ENCODE measurements around the gene EFHC1. TPM values are rescaled to one million over a fixed set of nuclear protein-coding genes. Genes with fewer than 3 reads are reported as not detected.

The EFHC1 gene
- total RNA-seq, 1 experiment from 2014 or later, result 12.4 TPM

- Histone ChIP-seq H3K9me2 (ENCODE audit: insufficient read depth) (no peaks in the 10 kb centered on the region), H3K36me3 (ENCODE audit: control insufficient read depth in 1 of 2, insufficient read depth in 2 of 2, low read length in 2 of 2) (no peaks in the 10 kb centered on the region), H4K20me1 (ENCODE audit: insufficient read depth) (no peaks in the 10 kb centered on the region), H2AFZ (ENCODE audit: low read depth, low read length, poor library complexity, severe bottlenecking) (no peak overlapping the region), H3K79me2 (ENCODE audit: insufficient read depth, low read length) (no peaks in the 10 kb centered on the region), H3K27me3 (ENCODE audit: insufficient read depth, low read length) (no peaks in the 10 kb centered on the region), H3K9me3 (ENCODE audit: control insufficient read depth in 1 of 2, insufficient read depth in 1 of 2, low read depth in 1 of 2, low read length in 2 of 2) (peaks cover 0 to 9% of the 10 kb centered on the region in 2 experiments; a peak in 1 of 4 replicates), H3K9ac (ENCODE audit: low read length) (no peak overlapping the region), H3K4me1 (ENCODE audit: control insufficient read depth in 1 of 2, insufficient read depth in 2 of 2, low read length in 2 of 2) (peaks cover 5 to 7% of the 10 kb centered on the region in 2 experiments), H3K4me3 (replicated peaks in 1 of 2; ENCODE audit: low read depth in 1 of 2, low read length in 2 of 2) (no peak overlapping the region), H3K27ac (ENCODE audit: low read depth, low read length) (no peak overlapping the region), H3K4me2 (ENCODE audit: low read length) (no peak overlapping the region)
- ChIA-PET RAD21 (ENCODE audit: low non-redundant PET in 1 of 2, low total read pairs in 2 of 2, uncharacterized antibody in 2 of 2, unreplicated experiment in 2 of 2) (no interaction called here), POLR2A (no interaction called here), CTCF (no interaction called here)
- DNase-seq (ENCODE audit: low read depth, low spot score), result no peak
- no peak for ATAC-seq
- no TSS peak for BruUV-seq (replicated peaks)
- no peak for TF ChIP-seq JUND (IDR thresholded peaks at IDR 0.05)
- TF ChIP-seq EZH2 (IDR thresholded peaks at IDR 0.05), result no peak
- TF ChIP-seq RAD21 (IDR thresholded peaks at IDR 0.05; ENCODE audit: low read depth), result no peak
- no peak for TF ChIP-seq CTCF (IDR thresholded peaks at IDR 0.05 in 2 of 3, conservative IDR thresholded peaks at IDR 0.05 in 1 of 3; ENCODE audit: borderline replicate concordance in 1 of 3, insufficient read depth in 1 of 3, low read depth in 2 of 3, low read length in 2 of 3)
- TF ChIP-seq CEBPB (IDR thresholded peaks at IDR 0.05; ENCODE audit: low read depth), result no peak
- TF ChIP-seq SRF (IDR thresholded peaks at IDR 0.05; ENCODE audit: low read depth), result no peak
- no peak for TF ChIP-seq SP1 (IDR thresholded peaks at IDR 0.05; ENCODE audit: low read depth)
- no peak for TF ChIP-seq POLR2A (IDR thresholded peaks at IDR 0.05; ENCODE audit: borderline replicate concordance, extremely low read depth, insufficient read depth, insufficient read length)
- TF ChIP-seq ZNF274 (IDR thresholded peaks at IDR 0.05; ENCODE audit: low read depth, low read length), result no peak
- no peak for TF ChIP-seq YY1 (IDR thresholded peaks at IDR 0.05; ENCODE audit: extremely low read depth, insufficient replicate concordance, low read depth, low read length)
- no peak for TF ChIP-seq SIN3A (IDR thresholded peaks at IDR 0.05; ENCODE audit: low read depth)
- no peak for TF ChIP-seq POLR2AphosphoS5 (IDR thresholded peaks at IDR 0.05; ENCODE audit: low read depth, low read length)
- intact Hi-C loops (cut with micrococcal nuclease), result no loop called here
Measured at GRCh38 chr6:52384145-52384766, 35.9 kb upstream of the EFHC1 start.

All from HCT116 (cell line).